ENCODE data around the gene RPTOR.

The RPTOR gene

DNA sequence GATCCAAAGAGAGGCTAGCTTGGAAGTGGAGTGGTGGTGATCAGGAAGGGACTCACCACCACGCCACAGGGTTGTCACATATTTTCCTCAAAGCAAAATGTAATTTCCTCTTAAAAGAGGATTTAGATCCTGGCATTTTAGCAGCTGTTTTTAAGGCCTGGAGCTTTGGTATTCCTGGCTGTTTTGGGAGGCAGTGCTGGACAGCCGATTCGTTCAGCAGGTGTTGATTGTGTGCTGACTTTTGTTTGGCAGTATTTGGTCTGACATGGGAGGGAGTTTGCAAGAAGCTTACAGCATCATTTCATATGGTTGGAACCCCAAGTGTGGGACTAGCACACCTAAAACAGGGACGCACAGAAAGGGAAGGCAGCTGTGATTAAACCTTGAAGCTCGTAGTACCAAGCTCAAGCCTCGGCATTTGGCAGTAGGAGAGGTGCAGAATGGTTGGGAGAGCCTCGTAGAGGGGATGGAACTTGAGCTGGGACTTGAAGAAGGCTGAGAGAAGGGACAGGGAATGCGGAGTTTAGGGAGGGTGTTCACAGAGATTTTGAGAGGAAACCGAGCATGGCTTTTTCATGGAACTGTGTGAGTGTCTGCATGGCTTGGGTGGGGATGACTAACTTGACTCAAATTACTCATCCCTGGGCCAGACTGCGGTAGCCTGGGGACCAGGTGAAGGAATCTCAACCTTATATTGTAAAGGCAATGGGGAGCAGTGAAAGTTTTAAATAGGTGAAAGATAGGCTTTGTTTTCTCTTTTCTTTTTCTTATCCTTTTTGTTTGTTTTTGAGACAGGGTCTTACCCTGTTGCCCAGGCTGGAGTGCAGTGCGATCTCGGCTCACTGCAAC lies 52.3 kb downstream of the RPTOR start:
- peaks cover 6 to 22% (median 15%) of the 10 kb centered on the region in 11 experiments; a peak in 20 of 22 replicates for H3K36me3 ChIP-seq
- no peak overlapping the region for H3K27ac ChIP-seq
- no peak overlapping the region for H3K4me3 ChIP-seq
- H3K9ac ChIP-seq, result no peak overlapping the region
- H3K9me3 ChIP-seq (replicated peaks in 1 of 11), result peaks cover 0 to 15% (median 8%) of the 10 kb centered on the region in 11 experiments; a peak in 8 of 22 replicates
- H3K4me2 ChIP-seq, result no peak overlapping the region; a peak in 1 of 22 replicates
- H4K20me1 ChIP-seq, result peaks cover 70 to 94% (median 91%) of the 10 kb centered on the region in 11 experiments
- TF ChIP-seq Cebpa-rat (IDR thresholded peaks at IDR 0.05), result no peak
- H3K27me3 ChIP-seq, result no peaks in the 10 kb centered on the region
- H3K4me1 ChIP-seq, result peaks cover 0 to 13% (median under 1%) of the 10 kb centered on the region in 10 experiments; a peak in 2 of 20 replicates

DNA sequence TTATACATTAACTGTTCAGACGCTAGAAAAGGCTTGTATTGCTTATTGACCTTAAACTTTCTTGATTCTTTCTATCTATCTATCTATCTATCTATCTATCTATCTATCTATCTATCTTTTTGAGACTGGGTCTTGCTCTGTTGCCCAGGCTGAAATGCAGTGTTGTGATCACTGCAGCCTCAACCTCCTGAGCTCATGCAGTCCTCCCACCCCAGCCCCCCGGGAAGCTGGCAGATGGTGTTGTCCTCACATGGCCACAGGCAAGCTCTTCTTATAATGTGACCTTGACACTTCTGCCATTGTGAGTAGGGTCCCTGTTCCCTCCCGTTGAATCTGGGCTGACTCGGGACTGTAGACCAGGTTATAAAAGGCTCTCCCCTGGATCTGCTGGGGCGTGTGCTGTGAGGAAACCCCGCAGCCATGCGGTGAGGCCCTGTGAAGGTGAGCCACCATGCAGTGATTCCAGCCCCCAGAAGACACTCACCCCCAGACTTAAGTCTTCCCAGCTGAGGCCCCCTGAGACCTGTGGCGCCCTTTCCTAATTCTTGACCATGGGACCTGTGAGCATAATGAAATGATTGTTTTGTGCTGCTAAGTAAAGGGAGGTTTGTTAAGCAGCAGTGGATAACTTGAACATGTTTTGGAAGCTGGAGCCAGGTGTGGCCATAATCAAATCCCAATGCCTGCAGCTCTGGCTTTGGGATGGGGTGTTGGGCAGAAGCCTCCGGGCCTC lies 54.3 kb downstream of the RPTOR start:
- Histone ChIP-seq H3K9ac (no peak overlapping the region), H4K20me1 (peaks cover 67 to 91% (median 75%) of the 10 kb centered on the region in 11 experiments; a peak in 21 of 22 replicates), H3K36me3 (peaks cover 6 to 27% (median 21%) of the 10 kb centered on the region in 11 experiments; a peak in 21 of 22 replicates), H3K27me3 (no peaks in the 10 kb centered on the region), H3K4me1 (peaks cover 0 to 23% (median 11%) of the 10 kb centered on the region in 10 experiments; a peak in 11 of 20 replicates), H3K9me3 (replicated peaks in 1 of 11) (peaks cover 0 to 20% (median 10%) of the 10 kb centered on the region in 11 experiments; a peak in 9 of 22 replicates), H3K27ac (no peak overlapping the region), H3K4me2 (no peak overlapping the region), H3K4me3 (no peak overlapping the region)
- no peak for TF ChIP-seq Cebpa-rat (IDR thresholded peaks at IDR 0.05)

DNA sequence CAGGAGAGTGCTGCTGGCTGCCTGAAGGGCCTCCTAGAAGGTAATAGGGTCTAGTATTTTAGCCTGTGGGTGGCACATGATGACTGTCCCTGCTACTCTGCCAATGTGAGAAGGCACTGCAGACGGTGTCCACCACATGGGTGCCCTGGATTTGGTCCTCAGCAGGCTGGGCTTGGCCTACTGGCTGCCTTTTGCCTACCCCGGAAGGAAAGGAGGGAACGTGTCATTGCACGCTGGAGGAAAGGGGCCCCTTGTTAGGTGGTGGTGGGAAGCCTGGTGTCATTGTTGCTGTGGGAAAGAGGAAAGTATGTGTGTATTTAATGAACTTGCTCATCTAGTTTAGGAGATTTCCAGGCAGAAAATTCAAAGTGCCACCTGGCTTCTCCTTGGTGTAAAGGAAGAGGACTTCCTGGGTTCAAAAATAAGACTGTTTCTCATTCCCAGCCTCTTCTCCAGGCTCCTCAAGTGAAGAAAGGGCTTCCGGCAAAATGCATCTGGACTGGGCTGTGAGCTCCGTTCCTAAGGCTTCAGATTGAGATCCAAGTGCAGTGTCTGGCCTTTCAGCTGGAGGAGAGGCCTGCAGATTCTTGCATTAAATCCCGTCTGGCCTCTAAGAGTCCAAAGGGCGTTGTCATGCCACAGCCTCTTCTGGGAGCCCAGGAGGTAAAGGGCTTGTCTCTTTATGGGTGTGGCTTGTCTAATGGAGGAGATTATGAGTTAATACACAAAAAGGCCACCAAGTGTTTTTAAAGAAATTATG lies 55.1 kb downstream of the RPTOR start:
- Histone ChIP-seq H3K4me3 (no peak overlapping the region), H3K4me2 (no peak overlapping the region), H3K9ac (no peak overlapping the region), H3K27ac (no peak overlapping the region), H3K4me1 (peaks cover 0 to 29% (median 10%) of the 10 kb centered on the region in 10 experiments; a peak in 11 of 20 replicates), H3K36me3 (peaks cover 6 to 27% (median 21%) of the 10 kb centered on the region in 11 experiments; a peak in 21 of 22 replicates), H3K9me3 (replicated peaks in 1 of 11) (peaks cover 0 to 20% (median 10%) of the 10 kb centered on the region in 11 experiments; a peak in 9 of 22 replicates), H4K20me1 (peaks cover 64 to 89% (median 75%) of the 10 kb centered on the region in 11 experiments; a peak in 21 of 22 replicates), H3K27me3 (no peaks in the 10 kb centered on the region)
- TF ChIP-seq Cebpa-rat (IDR thresholded peaks at IDR 0.05), result no peak

DNA sequence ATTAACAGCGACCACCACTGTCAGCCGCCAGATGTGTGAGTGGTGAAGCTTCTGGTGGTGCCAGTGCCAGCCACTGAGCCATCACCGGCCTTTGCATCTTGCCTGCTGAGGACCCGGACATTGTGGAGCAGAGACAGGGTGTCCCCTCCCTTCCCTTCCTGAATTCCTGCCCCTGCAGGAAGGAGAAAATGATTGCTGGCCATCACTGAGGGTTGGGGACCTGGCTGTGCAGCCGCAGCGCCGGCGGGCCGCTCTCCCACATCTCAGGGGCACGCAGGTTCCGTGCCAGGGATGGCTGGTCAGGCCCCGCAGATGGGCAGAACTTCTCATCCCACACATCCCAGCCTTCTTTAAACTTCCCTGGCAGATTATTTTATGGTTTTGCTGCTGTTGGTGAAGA lies 56.5 kb downstream of the RPTOR start:
- Histone ChIP-seq H3K4me3 (no peak overlapping the region), H3K4me2 (no peak overlapping the region), H3K9ac (no peak overlapping the region), H3K36me3 (peaks cover 6 to 27% (median 21%) of the 10 kb centered on the region in 11 experiments; a peak in 21 of 22 replicates), H4K20me1 (peaks cover 50 to 89% (median 70%) of the 10 kb centered on the region in 11 experiments; a peak in 21 of 22 replicates), H3K9me3 (replicated peaks in 1 of 11) (peaks cover 0 to 20% (median 10%) of the 10 kb centered on the region in 11 experiments; a peak in 9 of 22 replicates), H3K4me1 (peaks cover 0 to 29% (median 16%) of the 10 kb centered on the region in 10 experiments; a peak in 13 of 20 replicates), H3K27ac (no peak overlapping the region), H3K27me3 (no peaks in the 10 kb centered on the region)
- TF ChIP-seq Cebpa-rat (IDR thresholded peaks at IDR 0.05), result no peak

DNA sequence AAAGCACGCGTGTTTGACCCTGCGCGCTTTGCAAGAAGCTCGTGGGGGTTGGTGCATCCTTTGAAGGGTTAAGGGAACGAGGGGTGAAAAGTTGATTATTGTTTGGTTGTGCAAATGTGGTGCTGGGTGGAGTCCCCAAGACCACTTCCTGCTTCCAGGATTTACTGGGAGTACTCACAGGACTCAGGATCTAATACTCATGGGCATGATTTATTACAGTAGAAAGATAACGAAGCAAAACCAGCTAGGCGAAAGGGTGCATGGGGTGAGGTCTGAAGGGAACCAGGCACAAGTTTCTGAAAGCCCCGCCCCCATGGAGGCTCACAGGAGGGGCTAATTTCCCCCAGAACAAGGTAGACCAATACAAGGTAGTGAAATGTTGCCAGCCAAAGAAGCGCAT lies 58.8 kb downstream of the RPTOR start:
- Histone ChIP-seq H4K20me1 (peaks cover 27 to 87% (median 69%) of the 10 kb centered on the region in 11 experiments; a peak in 21 of 22 replicates), H3K36me3 (peaks cover 6 to 27% (median 21%) of the 10 kb centered on the region in 11 experiments; a peak in 21 of 22 replicates), H3K9ac (no peak overlapping the region), H3K4me3 (no peak overlapping the region), H3K27ac (no peak overlapping the region), H3K9me3 (replicated peaks in 1 of 11) (peaks cover 0 to 20% (median 10%) of the 10 kb centered on the region in 11 experiments; a peak in 9 of 22 replicates), H3K4me2 (peak overlapping the region in 5 of 11 experiments; percentile 26 to 61 (median 51); a peak in 10 of 22 replicates), H3K27me3 (no peaks in the 10 kb centered on the region), H3K4me1 (peaks cover 0 to 21% (median 16%) of the 10 kb centered on the region in 10 experiments; a peak in 13 of 20 replicates)
- no peak for TF ChIP-seq Cebpa-rat (IDR thresholded peaks at IDR 0.05)

DNA sequence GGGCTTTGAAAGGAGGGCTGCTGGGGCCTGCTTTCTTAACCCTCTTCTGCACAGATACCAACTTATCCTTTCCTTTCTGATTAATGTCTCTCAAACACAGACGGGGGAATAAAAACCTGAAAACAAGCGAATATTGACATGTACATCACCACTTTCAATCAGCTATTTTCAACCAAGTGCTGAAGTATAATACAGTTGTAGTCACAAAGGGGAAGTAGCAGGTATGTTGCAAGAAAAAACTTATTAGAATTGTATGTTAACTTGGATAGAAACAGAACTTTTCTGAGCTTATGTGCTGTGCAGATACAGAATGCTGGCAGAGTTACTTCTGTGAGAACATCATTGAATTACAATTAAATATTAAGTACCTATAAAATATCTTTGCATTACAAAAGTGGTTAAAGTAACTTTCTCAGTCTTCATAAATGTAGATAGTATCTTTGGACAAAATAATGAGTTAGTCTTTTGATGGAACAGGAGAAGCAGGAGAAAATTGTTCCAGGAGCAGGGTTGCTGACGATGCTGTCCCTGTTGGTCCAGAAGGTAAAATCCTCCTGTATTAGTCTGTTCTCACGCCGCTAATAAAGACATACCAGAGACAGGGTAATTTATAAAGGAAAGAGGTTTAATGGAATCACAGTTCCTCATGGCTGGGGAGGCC lies 59.5 kb downstream of the RPTOR start:
- no peak for TF ChIP-seq Cebpa-rat (IDR thresholded peaks at IDR 0.05)
- H3K4me3 ChIP-seq, result no peak overlapping the region
- H3K9me3 ChIP-seq (replicated peaks in 1 of 11), result peaks cover 0 to 20% (median 10%) of the 10 kb centered on the region in 11 experiments; a peak in 9 of 22 replicates
- peaks cover 20 to 87% (median 69%) of the 10 kb centered on the region in 11 experiments; a peak in 21 of 22 replicates for H4K20me1 ChIP-seq
- H3K4me1 ChIP-seq, result peaks cover 0 to 25% (median 17%) of the 10 kb centered on the region in 10 experiments; a peak in 13 of 20 replicates
- no peak overlapping the region for H3K27ac ChIP-seq
- no peak overlapping the region for H3K9ac ChIP-seq
- H3K4me2 ChIP-seq, result peak overlapping the region in 5 of 11 experiments; percentile 26 to 61 (median 51); a peak in 9 of 22 replicates
- H3K36me3 ChIP-seq, result peaks cover 6 to 32% (median 21%) of the 10 kb centered on the region in 11 experiments; a peak in 21 of 22 replicates
- H3K27me3 ChIP-seq, result no peaks in the 10 kb centered on the region

DNA sequence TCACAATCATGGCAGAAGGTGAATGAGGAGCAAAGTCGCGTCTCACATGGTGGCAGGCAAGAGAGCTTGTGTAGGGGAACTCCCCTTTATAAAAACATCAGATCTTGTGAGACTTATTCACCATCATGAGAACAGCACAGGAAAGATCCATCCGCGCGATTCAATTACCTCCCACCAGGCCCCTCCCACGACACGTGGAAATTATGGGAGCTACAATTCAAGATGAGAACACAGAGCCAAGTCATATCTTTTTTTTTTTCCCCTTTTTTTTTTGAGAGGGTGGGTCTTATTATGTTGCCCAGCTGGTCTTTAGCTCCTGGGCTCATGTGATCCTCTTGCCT lies 60.0 kb downstream of the RPTOR start:
- 0 out of 22 replicates have a peak overlapping the region, but pooled peaks of 1 of the 11 experiments have one; percentile 7 for H3K4me2 ChIP-seq
- no peak overlapping the region for H3K27ac ChIP-seq
- H3K9me3 ChIP-seq (replicated peaks in 1 of 11), result peaks cover 0 to 20% (median 10%) of the 10 kb centered on the region in 11 experiments; a peak in 9 of 22 replicates
- H3K4me1 ChIP-seq, result peaks cover 0 to 30% (median 19%) of the 10 kb centered on the region in 10 experiments; a peak in 14 of 20 replicates
- TF ChIP-seq Cebpa-rat (IDR thresholded peaks at IDR 0.05), result no peak
- no peak overlapping the region for H3K9ac ChIP-seq
- H3K27me3 ChIP-seq, result no peaks in the 10 kb centered on the region
- H4K20me1 ChIP-seq, result peaks cover 15 to 87% (median 69%) of the 10 kb centered on the region in 11 experiments; a peak in 21 of 22 replicates
- H3K4me3 ChIP-seq, result no peak overlapping the region
- peaks cover 6 to 30% (median 17%) of the 10 kb centered on the region in 11 experiments; a peak in 21 of 22 replicates for H3K36me3 ChIP-seq

Data from BLaER1 treated with 17β-estradiol and CSF1 and Interleukin-3, amounts not matched to agents 10 nM and 100 nM (cell line).